HG03103 (cell line): Measurements from ENCODE around the gene TSHR.

Experiments
- ATAC-seq: cut with Tn5 transposase; IDR thresholded peaks from one replicate; pipeline ENCODE4 v1.9.1; 2021; ENCODE audit warnings: low read depth; ENCODE audit not compliant: unreplicated experiment

The TSHR gene

DNA sequence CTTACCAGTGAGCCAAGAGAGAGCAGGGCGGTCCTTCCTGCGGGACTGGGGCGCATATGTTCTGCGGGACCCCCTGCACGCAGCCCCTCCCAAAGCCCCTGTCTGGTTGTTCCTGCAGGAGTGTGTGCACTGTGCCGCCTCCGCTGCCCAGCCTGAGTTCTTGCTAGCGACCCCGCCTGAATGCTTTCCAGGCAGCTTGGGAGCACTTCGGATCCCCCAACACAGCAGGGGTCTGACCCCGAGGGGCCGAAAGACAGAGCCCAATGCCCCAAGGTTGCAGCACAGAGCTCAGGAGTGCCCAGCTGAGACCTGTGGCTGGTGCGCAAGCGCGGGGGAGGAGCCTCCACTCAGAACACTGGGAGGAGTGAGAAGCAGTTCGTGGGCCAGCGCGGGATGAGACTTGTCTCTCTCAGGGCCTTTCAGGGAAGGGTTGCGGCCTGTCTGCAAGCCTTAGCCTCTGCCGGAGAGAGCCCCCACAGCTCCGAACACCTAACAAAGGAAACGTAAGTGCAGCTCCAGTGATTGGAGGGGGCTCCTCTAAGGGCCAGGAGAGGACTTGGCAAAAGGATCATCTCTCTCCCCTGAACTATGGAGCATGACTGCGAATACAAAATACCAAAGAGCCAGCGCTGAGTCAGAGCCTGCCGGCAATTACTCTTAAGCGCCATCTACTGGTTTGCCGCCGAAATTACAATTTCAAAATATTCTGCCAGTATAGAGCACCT, 214.8 kb downstream of the TSHR start:
- ATAC-seq, result peak; percentile 93

- ATAC-seq, result no peak
These were observed 215.4 kb downstream of the TSHR start for GRCh38 chr14:81170829-81171195.

DNA sequence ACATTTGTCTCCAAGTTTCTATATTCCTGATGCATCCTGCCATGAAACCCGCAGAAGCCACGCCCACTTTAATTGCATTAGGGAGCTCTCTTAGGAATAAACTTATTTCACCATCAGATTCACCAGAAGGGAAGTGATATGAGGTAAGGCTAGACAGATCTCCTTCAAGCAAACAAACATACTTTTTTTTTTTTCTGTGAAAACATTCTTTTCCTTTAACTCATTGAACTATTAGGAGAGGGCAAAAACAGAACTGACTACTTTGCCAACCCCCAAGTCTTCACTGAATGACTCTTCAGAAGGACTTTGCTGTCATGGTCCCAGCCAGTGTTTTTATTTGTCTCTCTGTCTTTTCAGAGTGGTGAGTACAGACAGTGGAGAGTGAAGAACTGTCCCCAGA, 216.9 kb downstream of the TSHR start:
- no peak for ATAC-seq

- ATAC-seq, result no peak
These were observed 217.5 kb downstream of the TSHR start for GRCh38 chr14:81172881-81173280.

- no peak for ATAC-seq
These were observed 220.8 kb downstream of the TSHR start for GRCh38 chr14:81176241-81176640.

GRCh38 chr14:81177225-81177624, 221.8 kb downstream of the TSHR start:
- ATAC-seq, result no peak

- peak; percentile 68 for ATAC-seq
These were observed 222.6 kb downstream of the TSHR start for GRCh38 chr14:81178063-81178462.

DNA sequence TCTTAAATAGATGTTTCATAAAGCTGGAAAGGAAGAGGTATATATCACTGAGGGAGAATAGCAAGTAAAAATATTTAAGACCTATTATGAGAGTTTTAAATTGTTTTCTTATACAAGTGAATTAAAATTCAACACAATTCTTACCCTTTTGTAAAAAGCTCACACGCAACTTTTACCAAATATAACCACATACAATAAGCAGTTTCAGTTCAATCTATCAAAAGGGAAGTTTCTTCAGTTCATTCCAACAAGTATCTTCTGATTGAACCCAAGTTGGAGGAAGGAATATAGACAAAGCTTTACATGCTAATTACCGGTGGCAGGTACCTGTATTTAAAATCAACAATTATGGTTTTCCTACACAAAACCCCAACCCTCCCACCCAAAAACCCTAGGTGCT, 224.2 kb downstream of the TSHR start:
- no peak for ATAC-seq

DNA sequence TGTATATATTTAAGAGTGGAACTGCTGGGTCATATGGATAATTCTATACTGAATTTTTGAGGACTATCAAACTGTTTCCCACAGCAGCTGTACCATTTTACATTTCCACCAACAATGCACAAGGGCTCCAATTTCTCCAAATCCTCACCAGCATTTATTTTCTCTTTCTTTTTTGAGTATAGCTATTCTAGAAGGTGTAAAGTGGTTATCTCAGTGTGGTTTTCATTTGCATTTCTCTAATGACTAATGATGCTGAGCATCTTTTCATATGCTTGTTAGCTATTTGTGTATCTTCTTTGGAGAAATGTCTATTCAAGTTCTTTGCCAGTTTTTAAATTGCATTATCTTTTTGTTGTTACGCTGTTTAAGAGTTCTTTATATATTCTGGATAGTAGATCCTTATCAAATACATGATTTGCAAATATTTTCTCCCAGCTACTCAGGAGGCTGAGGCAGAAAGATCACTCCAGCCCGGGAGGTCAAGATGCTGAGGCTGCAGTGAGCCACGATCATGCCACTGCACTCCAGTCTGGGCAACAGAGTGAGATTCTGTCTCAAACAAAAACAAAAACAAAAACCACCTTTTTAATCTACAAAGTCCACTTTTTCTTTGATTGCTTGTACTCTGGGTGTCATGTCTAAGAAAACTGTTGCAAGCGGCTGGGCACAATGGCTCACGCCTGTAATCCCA, 232.6 kb downstream of the TSHR start:
- peak; percentile 59 for ATAC-seq

- no peak for ATAC-seq
These were observed 237.2 kb downstream of the TSHR start for GRCh38 chr14:81192594-81192993.

DNA sequence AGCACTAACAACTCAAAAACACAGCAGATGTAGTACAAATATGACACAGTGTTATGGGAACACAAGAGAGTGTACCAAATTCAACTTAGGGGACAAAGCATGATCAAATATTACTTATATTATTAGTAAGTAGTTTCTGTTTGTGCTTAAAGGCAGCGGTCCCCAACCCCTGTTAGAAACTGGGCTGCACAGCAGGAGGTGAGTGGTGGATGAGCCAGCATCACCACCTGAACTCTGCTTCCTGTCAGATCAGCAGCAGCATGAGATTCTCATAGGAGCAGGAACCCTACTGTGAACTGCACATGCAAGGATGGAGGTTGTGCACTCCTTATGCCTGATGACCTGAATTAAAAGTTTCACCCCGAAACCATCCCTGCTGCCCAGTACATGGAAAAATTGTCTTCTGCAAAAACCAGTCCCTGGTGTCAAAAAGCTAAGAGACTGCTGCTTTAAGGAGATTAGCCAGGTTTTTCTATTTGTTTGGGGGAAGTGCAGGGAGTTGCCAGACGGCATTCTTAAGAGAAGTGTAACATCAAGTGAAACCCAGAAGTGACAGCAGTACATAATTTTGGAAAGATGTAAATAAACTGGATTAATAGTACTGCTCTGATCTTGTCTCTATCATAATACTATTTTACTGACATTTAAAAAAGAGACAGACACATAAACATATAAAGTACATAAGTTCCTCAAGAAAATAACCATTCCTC, 238.7 kb downstream of the TSHR start:
- peak; percentile 85 for ATAC-seq
